Esophagus muscularis mucosa (tissue), 4 donors: ENCODE data around the gene VAMP5. TPM values are rescaled to one million over a fixed set of nuclear protein-coding genes. Genes with fewer than 3 reads are reported as not detected.

ENCODE experiments used
- DNase-seq: peaks from one replicate; pipeline ENCODE4 v3.0.0-alpha.2; 2017; ENCODE audit errors: extremely low spot score
- H3K27ac ChIP-seq, 4 donors: fragments of 200-600 bp; sonication (generic); replicated peaks in 1 of 4; 1 replicate in 3 of 4; 2 replicates in 1 of 4; pipeline ENCODE4 v1.5.1; 2016 to 2019; ENCODE audit warnings: mild to moderate bottlenecking in 1 of 4
- H3K27me3 ChIP-seq, 4 donors: fragments of 200-600 bp; sonication (generic); one replicate each; pipeline versions ENCODE4 v1.5.1 to v1.6.0; 2016 to 2019
- H3K36me3 ChIP-seq, 4 donors: fragments of 200-600 bp; sonication (generic); one replicate each; pipeline ENCODE4 v1.5.1; 2016 to 2019
- H3K4me1 ChIP-seq, 4 donors: fragments of 200-600 bp; sonication (generic); one replicate each; pipeline ENCODE4 v1.5.1; 2016 to 2019
- H3K4me3 ChIP-seq, 4 donors: fragments of 200-600 bp; sonication (generic); 1 replicate in 2 of 4; 2 replicates in 2 of 4; pipeline ENCODE4 v1.5.1; 2016 to 2019; ENCODE audit warnings: mild to moderate bottlenecking in 4 of 4, moderate library complexity in 1 of 4
- H3K9me3 ChIP-seq, 4 donors: fragments of 200-600 bp; sonication (generic); 1 replicate in 3 of 4; 2 replicates in 1 of 4; pipeline ENCODE4 v1.5.1; 2016 to 2019
- CTCF ChIP-seq, 3 experiments: fragments of 200-600 bp in 2 of 3; fragments of 450-650 bp in 1 of 3; sonication (generic) in 2 of 3; IDR thresholded peaks; one replicate each; pipeline ENCODE4 v1.5.1; 2017 to 2019; ENCODE audit warnings: antibody characterized with exemption in 3 of 3, mild to moderate bottlenecking in 2 of 3, moderate library complexity in 1 of 3
- EP300 ChIP-seq: sonication (generic); formaldehyde crosslinking; IDR thresholded peaks from one replicate; pipeline ENCODE4 v1.6.1; 2017; ENCODE audit warnings: antibody characterized with exemption
- POLR2A ChIP-seq: fragments of 450-650 bp; IDR thresholded peaks from one replicate; pipeline ENCODE4 v1.6.1; 2017; ENCODE audit warnings: antibody characterized with exemption, moderate library complexity, mild to moderate bottlenecking, low read depth
- POLR2AphosphoS5 ChIP-seq, 2 donors: sonication (generic); formaldehyde crosslinking; IDR thresholded peaks; one replicate each; pipeline ENCODE4 v1.6.1; 2017; ENCODE audit warnings: antibody characterized with exemption in 2 of 2
- WGBS: methylation state at CpG from one replicate; pipeline ENCODE4 v1.1.5; 2018; 5-methylcytosine and 5-hydroxymethylcytosine counted together
- intact Hi-C: fragments of 100-400 bp; cut with DNase I; formaldehyde crosslinking; loops from one replicate; pipeline ENCODE4 v1.15.1; 2023
- small RNA-seq, 3 donors: library from RNA; depleted of rRNA; stranded (forward); fragments of <200 nt; gene quantifications; one replicate each; pipeline ENCODE3, GENCODE V24; 2016
- total RNA-seq, 4 donors: library from RNA; depleted of rRNA; stranded (reverse); fragments of >200 nt; gene quantifications; one replicate each; pipeline versions ENCODE4 v1.1.0 to v1.2.1, GENCODE V29; 2016

VAMP5 gene
- total RNA-seq, 4 donors from 2014 or later, result 35.6 to 50.7 (median 42.0) TPM

DNA sequence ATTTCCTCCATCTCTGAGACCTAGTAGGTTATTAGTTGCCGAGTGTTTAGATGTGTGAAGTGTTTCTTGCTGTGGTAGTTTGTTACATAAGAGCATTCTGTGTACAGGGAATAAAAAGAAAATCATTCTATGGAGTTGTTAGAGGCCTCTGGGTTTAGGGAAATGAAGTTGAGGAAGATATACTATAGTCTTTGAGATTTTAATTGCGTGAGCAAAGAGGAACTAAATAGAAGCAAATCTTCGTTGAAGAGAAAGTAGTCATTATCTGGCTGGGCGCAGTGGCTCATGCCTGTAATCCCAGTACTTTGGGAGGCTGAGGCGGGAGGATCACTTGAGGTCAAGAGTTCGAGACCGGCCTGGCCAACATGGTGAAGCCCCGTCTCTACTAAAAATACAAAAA is 50.8 kb downstream of the VAMP5 start:
- intact Hi-C loops, result loop anchor here (5.0 kb wide), 2 partner anchors 72 to 177 kb away; no protein-coding TSS in a partner anchor
- DNase-seq, result no peak
- Histone ChIP-seq H3K27ac (no peak overlapping the region), H3K9me3 (no peaks in the 10 kb centered on the region), H3K27me3 (no peaks in the 10 kb centered on the region), H3K4me1 (peaks cover 0 to 6% (median 1%) of the 10 kb centered on the region in 4 donors), H3K36me3 (peaks cover 69 to 98% (median 96%) of the 10 kb centered on the region in 4 donors), H3K4me3 (no peak overlapping the region)
- WGBS, result 75% methylated on average over 8 of the region's 8 CpGs
- TF ChIP-seq POLR2A, result no peak

DNA sequence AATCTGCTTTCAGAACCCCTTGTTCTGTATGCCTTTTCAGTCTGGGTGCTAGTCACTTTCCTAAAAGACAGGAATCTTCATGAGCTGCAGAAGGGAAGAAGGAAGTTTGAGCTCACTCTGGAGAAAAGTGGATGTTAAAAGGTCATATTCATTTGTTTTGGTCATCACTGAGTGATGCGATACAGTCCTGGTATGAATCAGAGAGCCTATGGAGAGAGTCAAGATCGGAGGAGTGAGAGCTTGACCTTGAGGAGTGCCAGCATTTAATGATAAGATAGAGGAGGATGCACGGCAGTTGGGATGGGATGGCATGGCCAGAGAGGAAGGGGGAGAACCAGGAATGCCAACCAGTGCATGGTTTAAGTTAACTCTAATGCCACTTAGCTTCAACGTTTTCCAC is 51.4 kb downstream of the VAMP5 start:
- Histone ChIP-seq H3K4me3 (no peak overlapping the region), H3K36me3 (peaks cover 72 to 98% (median 96%) of the 10 kb centered on the region in 4 donors), H3K9me3 (no peaks in the 10 kb centered on the region), H3K27me3 (no peaks in the 10 kb centered on the region), H3K4me1 (peaks cover 0 to 6% (median 1%) of the 10 kb centered on the region in 4 donors), H3K27ac (no peak overlapping the region)
- intact Hi-C loops, result loop anchor here (5.0 kb wide), 2 partner anchors 72 to 177 kb away; no protein-coding TSS in a partner anchor
- TF ChIP-seq POLR2A (no peak), CTCF (IDR thresholded peaks at IDR 0.05) (no peak), POLR2AphosphoS5 (IDR thresholded peaks at IDR 0.05) (no peak), EP300 (no peak)
- no peak for DNase-seq
- 69% methylated on average over 4 of the region's 4 CpGs for WGBS

GRCh38 chr2:85642725-85643124 is 58.5 kb downstream of the VAMP5 start:
- no peak for DNase-seq
- intact Hi-C loops, result no loop called here
- 94% methylated on average over 3 of the region's 3 CpGs for WGBS

More at GRCh38 chr2:85642725-85643124, 58.5 kb downstream of the VAMP5 start:
- no peak overlapping the region for H3K4me3 ChIP-seq
- TF ChIP-seq POLR2A (no peak), CTCF (IDR thresholded peaks at IDR 0.05) (no peak), POLR2AphosphoS5 (IDR thresholded peaks at IDR 0.05) (no peak), EP300 (no peak)
- H3K4me1 ChIP-seq, result peaks cover 0 to under 1% (median under 1%) of the 10 kb centered on the region in 4 donors
- no peaks in the 10 kb centered on the region for H3K27me3 ChIP-seq
- no peak overlapping the region for H3K27ac ChIP-seq
- no peaks in the 10 kb centered on the region for H3K9me3 ChIP-seq
- peaks cover 96 to 100% (median 100%) of the 10 kb centered on the region in 4 donors for H3K36me3 ChIP-seq

Small RNA genes within 50 kb of the gene (small RNA-seq; reads per million reads assigned to genes)
- gene RN7SL126P, result 0 reads per million in 3 donors

Other genes starting within 250 kb of the VAMP5 start
- 10 to 100 TPM; 34.3 to 63.7 (median 45.7) TPM for gene RETSAT, start 229.9 kb upstream of the VAMP5 start, total RNA-seq
- 10 to 100 TPM; 17.4 to 21.5 (median 18.3) TPM for gene ELMOD3, start 229.7 kb upstream of the VAMP5 start, total RNA-seq
- gene CAPG, start 174.1 kb upstream of the VAMP5 start, total RNA-seq, result 10 to 100 TPM; 22.8 to 73.6 (median 30.8) TPM
- not detected for gene SH2D6, start 165.7 kb upstream of the VAMP5 start, total RNA-seq
- 100 to 1,000 TPM in 2 of 4 donors, 10 to 100 TPM in 2; 76.3 to 262 (median 102) TPM for gene MAT2A, start 45.3 kb upstream of the VAMP5 start, total RNA-seq
- 10 to 100 TPM; 15.0 to 25.3 (median 19.5) TPM for gene GGCX, start 22.9 kb upstream of the VAMP5 start, total RNA-seq
- gene VAMP8, start 6.8 kb upstream of the VAMP5 start, total RNA-seq, result 10 to 100 TPM in 2 of 4 donors, 1 to 10 TPM in 2; 4.8 to 15.6 (median 8.3) TPM
- 100 to 1,000 TPM; 133 to 142 (median 138) TPM for gene RNF181, start 11.3 kb downstream of the VAMP5 start, total RNA-seq
- 10 to 100 TPM; 22.9 to 36.7 (median 27.5) TPM for gene TMEM150A, start 18.3 kb downstream of the VAMP5 start, total RNA-seq
- gene C2orf68, start 27.6 kb downstream of the VAMP5 start, total RNA-seq, result 10 to 100 TPM in 3 of 4 donors, 1 to 10 TPM in 1; 9.1 to 25.7 (median 16.7) TPM
- 10 to 100 TPM; 50.2 to 62.7 (median 60.6) TPM for gene USP39, start 31.8 kb downstream of the VAMP5 start, total RNA-seq
- 100 to 1,000 TPM in 1 of 4 donors, 10 to 100 TPM in 2, not detected in 1; 25.3 to 119 (median 26.6) TPM for gene SFTPB, start 83.8 kb downstream of the VAMP5 start, total RNA-seq
- 1 to 10 TPM in 3 of 4 donors, under 1 TPM in 1; 0.84 to 3.5 (median 2.0) TPM for gene GNLY, start 109.9 kb downstream of the VAMP5 start, total RNA-seq
- 100 to 1,000 TPM in 1 of 4 donors, 10 to 100 TPM in 3; 41.1 to 124 (median 62.5) TPM for gene ATOH8, start 169.6 kb downstream of the VAMP5 start, total RNA-seq